HG03139 (cell line): ENCODE results near the gene RBBP8.
"Not testable (repeated sequence)": the region's sequence is repeated elsewhere in the genome, so short reads cannot be mapped to it uniquely, and the experiment has no call there.

Experiments used
- ATAC-seq: cut with Tn5 transposase; IDR thresholded peaks from one replicate; pipeline ENCODE4 v1.9.1; 2021; ENCODE audit not compliant: unreplicated experiment

RBBP8 gene

DNA sequence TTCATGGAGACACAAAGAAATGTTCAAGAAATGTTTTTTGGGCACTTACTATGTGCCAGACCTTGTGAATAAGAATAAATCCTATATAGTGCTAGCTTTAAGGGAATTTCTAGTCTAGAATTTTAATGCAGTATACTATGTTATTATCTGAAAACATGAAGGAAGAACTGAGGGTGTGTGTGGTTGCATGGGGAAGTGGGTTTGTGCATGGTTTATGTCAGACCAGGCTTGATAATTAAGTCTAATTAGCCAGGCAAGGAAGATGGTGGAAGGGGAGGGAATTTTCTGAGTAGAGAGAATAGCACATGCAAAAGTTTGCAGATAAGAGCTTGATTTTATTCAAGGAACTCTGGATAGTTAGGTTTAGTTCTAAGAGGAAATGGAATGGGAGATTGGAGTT lies 6.5 kb downstream of the RBBP8 start:
- ATAC-seq: no peak

DNA sequence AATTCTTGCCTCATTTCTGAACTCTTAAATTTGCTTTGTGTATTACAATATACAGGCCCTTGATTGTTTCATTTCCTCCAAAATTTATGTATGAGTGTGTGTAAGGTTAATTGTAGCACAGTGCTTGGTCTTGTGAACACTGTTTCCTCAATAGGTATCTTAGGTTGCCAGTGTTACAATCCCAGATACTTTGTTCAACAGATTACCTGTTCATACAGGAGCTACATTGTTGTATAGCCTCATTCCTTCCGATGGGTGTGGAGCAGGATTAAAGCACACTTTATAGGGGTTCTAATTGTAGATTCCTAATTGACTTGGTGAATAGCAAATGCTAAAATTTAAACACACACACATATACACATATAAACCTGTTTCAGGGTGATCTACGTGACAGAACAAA lies 10.7 kb downstream of the RBBP8 start:
- no peak for ATAC-seq

DNA sequence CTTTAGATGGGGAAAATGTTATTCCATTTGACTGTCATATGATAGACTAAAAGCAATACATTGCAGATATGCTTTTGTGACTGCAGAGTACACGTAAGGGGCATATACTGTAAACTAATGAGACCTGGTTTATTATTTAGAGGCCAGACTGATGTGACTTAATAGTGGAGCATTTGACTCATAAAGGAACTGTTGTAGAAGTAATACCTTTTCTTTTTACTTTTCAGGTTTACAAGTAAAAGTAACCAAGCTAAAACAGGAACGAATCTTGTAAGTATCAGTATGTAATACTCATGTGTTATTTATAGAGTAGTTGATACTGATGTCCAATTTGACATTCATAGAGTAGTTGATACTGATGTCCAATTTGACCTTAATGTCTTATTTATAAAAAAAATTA lies 13.1 kb downstream of the RBBP8 start:
- ATAC-seq: no peak

DNA sequence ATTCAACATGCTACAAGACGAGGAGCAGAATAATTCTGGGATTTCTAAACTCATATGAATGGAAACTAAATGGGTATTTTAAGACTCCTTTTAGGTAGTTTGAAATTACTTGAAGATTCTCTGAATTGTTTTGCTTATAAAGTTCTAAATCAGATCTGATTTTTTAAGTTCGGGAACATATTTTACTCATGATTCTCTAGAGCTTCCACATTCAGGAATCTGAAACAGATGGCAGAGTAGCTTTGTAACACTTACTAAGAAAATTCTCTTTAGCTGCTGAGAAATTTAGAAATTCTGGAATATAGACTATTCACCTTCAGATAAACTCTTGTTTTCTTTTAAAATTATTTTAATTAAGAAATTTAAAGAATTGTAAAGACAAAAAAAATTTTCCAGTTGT lies 13.7 kb downstream of the RBBP8 start:
- no peak for ATAC-seq

DNA sequence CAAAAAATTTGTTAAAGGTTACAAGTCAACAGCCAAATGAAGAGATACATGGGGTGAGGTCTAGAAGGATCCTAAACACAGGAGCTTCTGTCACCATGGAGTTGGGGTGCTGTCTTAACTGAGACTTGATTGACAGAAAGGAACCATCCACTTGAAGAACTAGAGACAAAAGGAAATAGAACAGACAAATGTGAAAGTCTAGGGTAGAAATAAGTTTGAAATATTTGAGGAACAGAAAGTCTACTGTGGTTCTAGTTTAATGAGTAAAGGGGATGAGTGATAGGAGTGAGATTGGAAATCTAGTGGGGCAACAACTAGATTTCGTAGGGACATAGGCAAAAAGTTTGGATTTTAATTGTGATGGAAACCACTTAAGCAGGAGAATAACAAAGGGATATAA lies 18.7 kb downstream of the RBBP8 start:
- no peak for ATAC-seq

DNA sequence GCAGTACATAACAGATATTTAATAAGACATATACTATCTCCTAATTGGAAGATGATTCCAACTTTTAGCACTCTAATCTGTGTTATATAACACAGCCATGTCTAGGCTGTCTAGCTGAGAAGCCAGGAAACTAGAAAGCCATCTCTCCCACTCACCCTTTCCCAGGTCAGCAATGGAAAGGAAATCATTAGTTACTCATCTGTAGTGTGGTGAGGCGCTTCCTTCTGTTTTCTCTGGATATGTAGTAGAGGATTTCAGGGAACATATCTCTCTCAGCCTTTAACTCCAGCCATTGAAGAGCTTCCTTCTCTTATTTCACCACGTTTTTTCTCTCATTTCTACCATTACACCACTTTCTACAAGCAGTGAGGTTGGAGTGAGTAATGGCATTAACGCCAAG lies 19.4 kb downstream of the RBBP8 start:
- no peak for ATAC-seq

DNA sequence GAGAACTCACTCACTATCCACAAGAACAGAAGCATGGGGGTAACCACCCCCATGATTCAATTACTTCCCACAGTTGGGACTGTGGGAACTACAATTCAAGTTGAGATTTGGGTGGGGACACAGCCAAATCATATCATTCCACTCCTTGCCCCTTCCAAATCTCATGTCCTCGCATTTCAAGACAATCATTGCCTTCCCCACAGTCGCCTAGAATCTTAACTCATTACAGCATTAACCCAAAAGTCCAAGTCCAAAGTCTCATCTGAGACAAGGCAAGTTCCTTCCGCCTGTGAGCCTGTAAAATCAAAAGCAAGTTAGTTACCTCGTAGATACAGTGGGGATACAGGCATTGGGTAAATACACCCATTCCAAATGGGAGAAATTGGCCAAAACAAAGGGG lies 20.9 kb downstream of the RBBP8 start:
- ATAC-seq: not testable (repeated sequence)

DNA sequence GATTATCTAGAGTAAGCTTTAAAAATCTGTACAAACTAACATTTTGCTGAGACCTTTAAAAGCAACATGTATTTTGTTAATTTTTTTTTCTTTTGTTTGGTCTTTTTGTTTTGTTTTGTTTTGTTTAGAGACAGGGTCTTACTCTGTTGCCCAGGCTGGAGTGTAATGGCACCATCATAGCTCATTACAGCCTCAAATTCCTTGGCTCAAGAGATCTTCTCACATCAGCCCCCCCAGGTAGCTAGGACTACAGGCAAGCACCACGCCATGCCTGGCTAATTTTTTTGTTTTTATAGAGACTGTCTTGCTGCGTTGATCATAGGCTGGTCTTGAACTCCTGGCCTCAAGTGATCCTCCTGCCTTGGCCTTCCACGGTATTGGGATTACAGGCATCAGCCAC lies 23.1 kb downstream of the RBBP8 start:
- ATAC-seq: no peak

DNA sequence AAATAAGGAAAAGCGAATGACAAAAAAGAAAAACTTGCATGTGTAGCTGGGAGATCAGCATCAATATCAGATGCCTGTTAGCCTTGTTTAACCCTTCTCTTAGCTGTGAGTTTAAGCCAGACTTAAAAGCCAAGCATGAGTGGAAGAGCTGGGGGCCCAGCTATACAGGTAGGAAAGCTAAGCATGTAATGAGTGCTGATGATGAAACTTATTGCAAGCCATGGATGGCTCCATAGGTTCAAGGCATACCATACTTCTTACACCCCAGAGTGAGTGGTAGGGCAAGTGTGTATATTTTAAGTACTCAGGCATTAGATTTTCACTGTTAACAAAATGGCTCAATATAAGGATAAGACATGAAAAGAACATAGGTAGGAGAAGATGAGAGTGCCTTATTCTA lies 28.0 kb downstream of the RBBP8 start:
- ATAC-seq: no peak

DNA sequence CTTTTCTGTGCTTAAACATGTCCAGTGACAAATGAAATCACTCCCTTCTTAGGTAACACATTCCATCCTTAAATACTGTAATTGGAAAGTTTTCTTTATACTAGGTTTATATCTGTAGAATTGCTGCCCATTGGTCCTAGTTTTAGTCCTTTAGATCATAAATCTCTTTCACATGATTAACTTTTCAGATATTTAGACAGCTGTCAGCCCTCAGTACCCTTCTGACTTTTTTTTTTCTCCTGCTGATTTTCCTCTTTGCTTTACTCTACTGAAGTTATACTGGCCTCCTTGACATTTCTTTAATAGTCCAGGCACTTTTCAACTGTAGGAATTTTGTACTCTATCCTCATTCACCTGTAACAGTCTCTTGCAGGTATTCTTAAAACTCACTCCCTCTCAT lies 28.9 kb downstream of the RBBP8 start:
- no peak for ATAC-seq

DNA sequence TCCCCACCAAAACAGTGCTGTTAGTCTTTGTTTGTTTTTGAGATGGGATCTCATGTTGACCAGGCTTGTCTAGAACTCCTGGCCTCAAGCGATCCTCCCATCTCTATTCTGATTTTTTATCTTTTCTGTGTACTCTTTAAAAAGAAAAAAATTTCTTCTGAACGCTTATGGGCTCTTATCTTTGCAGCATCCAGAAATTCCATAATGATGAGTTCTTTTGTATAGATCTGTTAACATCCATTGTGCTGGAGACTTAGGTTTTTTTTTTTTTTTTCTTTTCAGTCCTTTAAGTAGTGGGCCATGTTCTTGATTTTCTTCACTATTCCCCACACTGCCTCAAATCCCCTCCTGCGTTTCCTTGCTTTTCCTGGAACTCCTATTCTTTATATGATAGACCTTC lies 31.0 kb downstream of the RBBP8 start:
- ATAC-seq: no peak

DNA sequence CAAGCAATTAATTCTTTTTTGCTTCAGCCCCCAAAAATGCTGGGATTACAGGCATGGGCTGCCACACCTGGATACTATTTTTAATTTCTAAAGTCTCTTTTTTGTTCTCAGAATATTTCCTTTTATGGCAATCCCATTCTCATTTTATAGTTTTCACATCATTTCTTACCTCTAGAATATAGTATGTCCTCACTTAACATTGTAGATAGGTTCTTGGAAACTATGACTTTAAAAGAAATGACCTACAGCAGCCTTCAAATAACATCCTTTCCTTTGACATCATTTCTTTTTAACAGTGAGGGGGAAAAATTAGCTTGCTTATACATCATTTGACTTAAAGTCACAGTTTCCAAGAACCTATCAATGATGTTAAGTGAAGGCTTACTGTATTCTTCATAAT lies 31.6 kb downstream of the RBBP8 start:
- no peak for ATAC-seq

DNA sequence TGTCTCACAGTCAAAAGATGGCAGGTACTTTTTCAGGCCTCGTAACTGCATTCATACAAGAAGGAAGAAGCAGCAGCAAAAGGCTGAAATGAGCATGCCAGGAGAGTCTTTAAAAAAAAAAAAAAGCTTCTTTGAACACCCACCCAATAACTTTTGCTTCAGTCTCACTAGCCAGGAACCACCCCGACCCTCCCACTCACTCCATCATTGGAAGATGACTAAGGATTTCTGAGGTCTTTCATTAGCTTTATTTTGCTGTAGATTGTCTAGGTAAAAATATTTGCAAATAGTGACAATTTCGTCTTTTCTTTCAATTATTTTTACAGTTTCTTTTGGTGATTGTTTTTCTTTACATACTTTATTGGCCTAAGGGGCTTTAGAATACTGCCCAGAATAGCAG lies 37.9 kb downstream of the RBBP8 start:
- no peak for ATAC-seq

DNA sequence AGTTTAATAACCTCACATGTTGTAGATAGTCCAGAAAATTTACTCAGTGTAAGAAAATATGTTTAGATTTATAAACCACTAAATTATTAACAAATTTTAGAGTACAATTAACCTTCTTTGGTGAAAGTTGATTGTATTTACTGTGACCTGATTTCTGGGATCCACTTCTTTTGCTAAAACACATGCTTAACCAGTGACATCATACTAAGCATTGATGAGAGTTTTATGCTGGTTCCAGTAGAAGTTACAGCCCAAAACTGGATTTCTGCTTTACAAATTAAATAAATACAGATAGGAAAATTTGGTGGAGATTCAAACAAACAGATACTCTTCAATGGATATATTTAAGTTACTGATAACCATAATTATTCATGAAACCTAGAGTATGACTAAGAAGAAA lies 40.9 kb downstream of the RBBP8 start:
- no peak for ATAC-seq

DNA sequence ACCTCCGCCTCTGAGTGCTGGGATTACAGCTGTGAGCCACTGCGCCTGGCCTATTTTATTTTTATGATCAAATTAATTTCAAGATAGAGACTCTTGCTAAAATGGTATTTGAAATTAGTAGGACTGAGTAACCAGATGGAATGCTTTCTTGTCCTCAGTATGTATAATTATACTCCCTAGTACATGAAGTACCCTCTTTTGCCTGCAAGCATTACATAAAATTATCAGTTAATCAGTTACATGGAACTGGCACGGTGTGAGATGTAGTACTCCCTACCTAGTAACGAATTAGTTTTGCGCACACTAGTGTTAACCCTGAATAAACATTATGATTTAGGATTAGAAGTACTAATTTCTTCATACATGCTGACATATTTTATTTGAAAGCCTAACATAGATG lies 41.6 kb downstream of the RBBP8 start:
- no peak for ATAC-seq

DNA sequence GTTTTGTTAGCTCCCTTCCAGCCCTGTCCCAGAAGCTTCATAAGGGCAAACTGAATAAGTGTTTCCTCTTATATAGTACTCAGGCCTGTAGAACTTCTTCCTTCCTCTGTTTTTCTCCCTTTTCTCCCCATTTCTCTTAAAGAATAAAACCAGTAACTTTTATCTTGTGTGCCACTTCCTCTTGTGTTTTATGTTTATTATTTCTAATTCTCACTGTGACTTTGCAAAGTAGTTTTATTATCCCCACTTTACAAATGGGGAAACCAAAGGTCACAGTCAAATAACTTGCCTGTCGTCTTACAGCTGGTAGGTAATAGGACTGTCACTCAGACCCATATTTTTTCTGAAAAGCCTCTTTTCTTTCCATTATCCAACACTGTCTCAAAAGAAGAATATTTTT lies 42.4 kb downstream of the RBBP8 start:
- ATAC-seq: no peak

DNA sequence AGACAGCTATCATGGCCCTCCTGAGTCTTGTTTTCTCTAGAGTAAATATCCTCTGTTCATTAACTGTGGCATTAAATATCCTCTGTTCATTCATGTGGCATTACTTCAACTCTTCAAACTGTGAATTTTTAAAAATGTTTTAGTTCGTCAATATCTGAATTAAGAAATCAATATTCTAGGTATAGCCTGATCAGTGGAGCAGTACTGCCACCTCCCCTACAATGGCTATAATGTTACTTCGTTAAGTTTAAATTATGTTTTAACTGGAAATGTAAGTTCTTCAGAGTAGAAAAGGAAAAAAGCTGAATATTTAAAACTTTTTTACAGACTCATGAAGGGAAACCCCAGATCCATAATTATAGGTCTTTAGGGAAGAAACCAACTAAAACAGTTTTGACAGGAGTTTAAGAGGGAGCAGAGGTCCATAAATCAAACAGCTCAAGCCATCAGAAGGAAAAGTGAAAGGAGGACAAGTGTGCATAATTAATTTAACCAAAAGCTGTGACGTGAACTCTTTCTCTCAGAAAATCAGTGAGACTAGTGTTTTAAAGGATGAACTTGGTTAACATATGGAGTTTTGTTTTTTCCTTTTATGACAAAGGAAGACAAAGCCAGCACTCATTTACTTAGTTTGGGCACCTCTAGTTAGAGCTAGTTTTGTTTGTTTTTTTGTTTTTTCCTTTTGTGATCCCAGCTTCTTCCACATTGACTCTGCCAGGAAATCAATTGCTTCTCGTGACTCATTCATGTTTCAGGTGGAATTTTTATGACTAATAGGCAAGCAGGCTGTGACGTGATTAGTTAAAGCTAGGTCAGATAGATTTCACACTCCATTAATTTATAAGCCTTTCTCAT lies 44.9 kb downstream of the RBBP8 start:
- no peak for ATAC-seq

DNA sequence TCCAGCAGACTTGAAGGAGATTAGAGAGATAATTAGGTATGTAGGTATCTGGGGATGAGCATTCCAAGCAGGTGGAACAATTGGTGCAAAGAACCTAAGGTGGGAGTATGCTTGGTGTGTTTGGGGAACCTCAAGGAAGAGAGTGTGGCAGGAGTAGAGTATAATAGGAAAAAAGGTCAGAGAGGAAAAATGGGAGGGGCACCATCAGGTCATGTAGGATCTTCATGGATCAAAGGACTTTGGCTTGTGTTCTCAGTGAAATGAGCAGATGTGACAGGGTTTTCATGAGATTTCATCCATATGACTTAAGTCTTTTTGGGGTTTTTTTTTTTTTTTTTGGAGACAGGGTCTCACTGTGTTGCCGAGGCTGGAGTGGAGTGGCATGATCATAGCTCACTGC lies 47.3 kb downstream of the RBBP8 start:
- no peak for ATAC-seq

DNA sequence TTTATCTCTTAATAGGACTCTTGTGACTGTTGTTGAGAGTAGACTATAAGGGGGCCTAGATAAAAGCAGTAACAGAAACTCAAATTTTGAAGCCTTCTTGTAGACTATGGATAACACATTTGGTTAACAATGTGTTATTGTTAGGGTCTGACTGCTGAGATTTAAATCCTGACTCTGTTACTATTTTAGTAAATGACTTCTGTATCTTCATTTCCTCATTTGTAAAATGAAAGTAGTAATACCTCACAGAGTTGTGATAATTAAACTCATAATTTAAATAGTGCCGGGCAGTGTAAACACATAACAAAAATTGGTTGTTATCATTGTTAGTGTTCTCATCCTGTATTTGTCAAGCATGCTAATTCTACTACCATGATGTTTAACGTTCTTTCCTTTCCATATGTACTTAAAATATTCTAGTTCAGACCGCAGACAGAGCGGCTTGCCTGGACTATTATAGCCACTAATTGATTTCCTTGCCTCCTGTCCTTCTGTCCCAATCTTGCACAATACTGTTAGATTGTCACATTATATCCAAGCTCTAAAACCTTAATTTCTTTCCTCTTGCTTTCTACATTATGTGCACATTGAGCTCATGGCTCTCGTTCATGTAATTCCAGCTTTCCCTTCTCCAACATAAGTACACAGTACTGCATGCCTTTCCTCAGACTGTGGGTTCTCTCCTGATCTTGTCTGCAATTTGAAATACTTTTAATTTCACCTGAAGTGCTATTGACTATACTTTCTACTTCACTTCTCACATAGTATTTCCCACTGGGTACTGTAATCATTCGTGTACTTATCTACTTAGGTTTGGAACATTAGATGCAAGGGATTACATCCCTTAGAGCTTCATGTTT lies 48.4 kb downstream of the RBBP8 start:
- ATAC-seq: no peak

DNA sequence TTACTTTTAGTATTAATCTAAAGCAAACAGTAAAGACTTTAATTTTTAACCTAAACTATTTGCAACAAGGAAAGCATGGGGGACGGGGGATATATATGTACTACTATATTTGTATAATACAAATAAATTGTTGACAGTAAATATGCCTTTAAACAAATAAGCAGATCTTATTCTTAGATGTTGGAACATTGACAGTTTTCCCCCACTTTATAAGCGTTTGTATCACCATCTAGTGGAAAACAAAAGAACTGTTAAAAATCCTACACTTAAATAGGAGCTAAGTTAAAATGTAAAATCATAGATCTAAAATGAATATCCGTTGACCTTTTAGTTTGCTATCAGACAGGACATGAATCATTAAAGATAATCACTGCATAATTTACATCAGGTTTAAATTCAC lies 50.0 kb downstream of the RBBP8 start:
- no peak for ATAC-seq

DNA sequence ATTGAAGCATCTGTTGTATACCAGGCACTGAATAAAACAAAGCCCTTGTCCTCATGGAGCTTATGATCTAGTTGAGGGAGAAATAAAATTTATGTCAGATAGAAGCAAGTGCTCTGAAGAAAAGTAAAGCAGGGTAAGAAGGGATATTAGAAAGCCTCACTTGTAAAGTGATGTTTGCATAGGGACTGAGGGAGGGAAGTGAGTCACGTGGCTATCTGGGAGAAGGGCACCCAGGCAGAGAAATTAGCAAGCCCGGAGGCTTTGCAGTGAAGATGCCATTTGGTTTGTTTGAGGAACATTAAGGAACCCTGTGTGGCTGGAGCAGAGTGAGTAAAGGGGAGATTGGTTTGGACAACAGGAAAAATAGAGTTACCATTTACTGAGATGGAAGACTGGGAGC lies 52.1 kb downstream of the RBBP8 start:
- ATAC-seq: no peak

DNA sequence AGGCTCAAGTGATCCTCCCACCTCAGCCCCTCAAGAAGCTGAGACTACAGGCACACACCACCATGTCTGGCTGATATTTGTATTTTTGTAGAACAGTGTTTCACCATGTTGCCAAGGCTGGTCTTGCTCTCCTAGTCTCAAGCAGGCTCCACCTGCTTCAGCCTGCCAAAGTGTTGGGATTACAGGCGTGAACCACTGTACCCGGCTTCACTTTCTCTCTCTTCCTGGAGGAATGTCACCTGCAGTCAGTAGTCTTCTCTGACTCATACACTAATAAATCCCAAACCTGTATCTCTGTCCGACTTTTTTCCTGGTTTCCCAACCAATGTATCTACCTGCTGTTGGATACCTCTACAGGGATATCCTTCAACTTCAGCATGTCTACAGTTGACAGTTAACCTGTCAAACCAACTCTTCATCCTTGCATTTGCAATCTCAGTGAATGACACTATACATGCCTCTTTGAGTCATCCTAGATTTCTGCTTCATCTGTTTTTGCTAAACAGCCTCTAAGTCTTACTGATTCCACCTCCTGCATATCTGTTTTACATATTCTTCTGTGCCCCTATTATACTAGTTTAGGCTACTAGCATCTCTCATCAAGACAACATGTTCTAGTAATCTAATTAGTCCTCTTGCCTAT lies 54.5 kb downstream of the RBBP8 start:
- ATAC-seq: no peak
